Endothelial cell of umbilical vein (primary cell): ENCODE results near the gene CIDEB.

Experiments
- CTCF ChIP-seq, 2 donors: IDR thresholded peaks; 1 replicate in 1 of 2; 2 replicates in 1 of 2; pipeline ENCODE4 v1.5.1; 2011; ENCODE audit warnings: low read length in 2 of 2, mild to moderate bottlenecking in 2 of 2, moderate library complexity in 2 of 2, control low read depth in 1 of 2, inconsistent platforms in 1 of 2, low read depth in 1 of 2; ENCODE audit not compliant: insufficient read depth in 1 of 2; ENCODE audit errors: extremely low read depth in 1 of 2
- EZH2 ChIP-seq: IDR thresholded peaks from 2 replicates; pipeline ENCODE4 v1.6.1; 2012; ENCODE audit warnings: borderline replicate concordance, low read depth, mild to moderate bottlenecking, moderate library complexity, low read length, inconsistent platforms; ENCODE audit not compliant: severe bottlenecking
- FOS ChIP-seq: IDR thresholded peaks from 2 replicates; pipeline ENCODE4 v1.6.1; 2011; ENCODE audit warnings: mild to moderate bottlenecking, low read length, moderate library complexity, borderline replicate concordance; ENCODE audit not compliant: insufficient read depth
- GATA2 ChIP-seq: IDR thresholded peaks from 2 replicates; pipeline ENCODE4 v1.7.0; 2011; ENCODE audit warnings: low read depth, mild to moderate bottlenecking, moderate library complexity, mixed read lengths, low read length; ENCODE audit not compliant: insufficient read length, insufficient read depth
- JUN ChIP-seq: IDR thresholded peaks from 2 replicates; pipeline ENCODE4 v1.6.1; 2011; ENCODE audit warnings: borderline replicate concordance, low read depth; ENCODE audit not compliant: insufficient read length, insufficient read depth
- MAX ChIP-seq: IDR thresholded peaks from 2 replicates; pipeline ENCODE4 v1.6.1; 2011; ENCODE audit not compliant: insufficient read depth, insufficient read length
- POLR2A ChIP-seq: IDR thresholded peaks from 2 replicates; pipeline ENCODE4 v1.6.1; 2012; ENCODE audit warnings: low read depth, mild to moderate bottlenecking, control low read depth, low read length
- POLR2AphosphoS5 ChIP-seq: IDR thresholded peaks from 2 replicates; pipeline ENCODE4 v1.6.1; 2012; ENCODE audit warnings: low read depth, mild to moderate bottlenecking, control low read depth, low read length, moderate library complexity; ENCODE audit not compliant: insufficient read depth

GRCh38 chr14:24289649-24290280 lies 18.0 kb downstream of the CIDEB start:
- TF ChIP-seq EZH2 (no peak), CTCF (IDR thresholded peaks at IDR 0.05; ENCODE audit: extremely low read depth in 1 of 2, insufficient read depth in 1 of 2, low read depth in 1 of 2, low read length in 2 of 2) (no peak), GATA2 (no peak), POLR2A (no peak), MAX (no peak), JUN (no peak), POLR2AphosphoS5 (no peak), FOS (no peak)
